ENCODE results near the gene PARD3.

The PARD3 gene

DNA sequence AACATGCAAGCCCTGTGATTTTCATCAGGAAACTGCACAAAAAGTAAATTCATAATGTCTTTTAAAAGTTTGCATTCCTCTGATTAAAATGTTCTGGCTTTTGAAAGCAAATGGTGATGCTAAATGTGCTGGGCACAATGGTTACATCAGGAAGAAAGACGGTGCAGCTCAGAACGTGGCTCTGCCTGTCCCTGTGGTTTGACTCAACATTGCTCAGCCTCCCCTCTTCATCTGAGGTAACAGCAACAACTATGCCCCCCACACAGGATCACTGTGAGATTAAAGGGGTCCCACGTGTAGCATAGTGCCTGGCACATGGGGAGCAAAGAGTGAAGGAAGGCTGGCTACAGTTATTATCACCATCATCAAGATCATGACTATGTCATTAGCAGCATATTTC, 44.0 kb downstream of the PARD3 start:
- ChIA-PET CTCF (no interaction called here), POLR2A (no interaction called here)

DNA sequence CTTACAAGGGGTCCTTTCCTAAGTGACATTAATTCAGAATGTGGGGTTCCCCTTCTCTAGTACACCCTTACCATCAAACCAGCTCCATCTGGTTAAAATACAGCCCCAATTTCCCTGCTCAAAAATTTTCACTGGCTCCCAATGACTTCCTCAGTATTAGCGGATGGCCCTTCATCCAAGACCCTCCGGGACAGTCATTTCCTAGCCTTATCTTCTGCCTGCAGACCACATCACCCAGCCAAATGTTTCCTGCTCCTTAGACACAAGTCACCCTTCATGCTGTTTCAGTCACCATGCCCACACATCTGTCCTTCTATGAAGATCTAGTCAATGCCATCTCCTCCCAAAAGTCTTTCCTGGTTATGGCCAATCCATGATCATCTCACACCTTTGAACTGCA, 45.2 kb downstream of the PARD3 start:
- Histone ChIP-seq H3K27ac (ENCODE audit: insufficient read depth in 1 of 2, low read depth in 1 of 2, low read length in 2 of 2, poor library complexity in 1 of 2, severe bottlenecking in 2 of 2) (no peak overlapping the region), H3K9me3 (ENCODE audit: control extremely low read depth in 1 of 5, control insufficient read depth in 4 of 5, insufficient read depth in 2 of 5, low read depth in 1 of 5, low read length in 4 of 5) (no peaks in the 10 kb centered on the region), H3K4me1 (ENCODE audit: control extremely low read depth in 1 of 4, control insufficient read depth in 4 of 4, insufficient read depth in 4 of 4, low read length in 3 of 4) (peaks cover 0 to 2% (median 0%) of the 10 kb centered on the region in 4 experiments), H3K27me3 (replicated peaks in 2 of 5; ENCODE audit: control insufficient read depth in 4 of 5, insufficient read depth in 5 of 5, low read length in 4 of 5) (peaks cover 0 to 3% (median 0%) of the 10 kb centered on the region in 5 experiments), H3K36me3 (ENCODE audit: control insufficient read depth in 4 of 4, insufficient read depth in 4 of 4, low read length in 3 of 4) (no peaks in the 10 kb centered on the region), H3K4me3 (ENCODE audit: control insufficient read depth in 1 of 7, extremely low read depth in 1 of 7, insufficient read depth in 4 of 7, low read depth in 2 of 7, low read length in 6 of 7) (no peak overlapping the region)
- ChIA-PET CTCF (no interaction called here), POLR2A (no interaction called here)
- 11% methylated on average over 2 of the region's 2 CpGs for WGBS (ENCODE audit: insufficient coverage)
- DNase-seq: peak; percentile 14 to 57 (median 53)

More for the DNA sequence above, 44.0 kb downstream of the PARD3 start:
- H3K9me3 ChIP-seq (ENCODE audit: control extremely low read depth in 1 of 5, control insufficient read depth in 4 of 5, insufficient read depth in 2 of 5, low read depth in 1 of 5, low read length in 4 of 5): no peaks in the 10 kb centered on the region
- peaks cover 0 to 3% (median 0%) of the 10 kb centered on the region in 5 experiments for H3K27me3 ChIP-seq (replicated peaks in 2 of 5; ENCODE audit: control insufficient read depth in 4 of 5, insufficient read depth in 5 of 5, low read length in 4 of 5)
- peaks cover 0 to 2% (median 0%) of the 10 kb centered on the region in 4 experiments for H3K4me1 ChIP-seq (ENCODE audit: control extremely low read depth in 1 of 4, control insufficient read depth in 4 of 4, insufficient read depth in 4 of 4, low read length in 3 of 4)
- no peak overlapping the region for H3K27ac ChIP-seq (ENCODE audit: insufficient read depth in 1 of 2, low read depth in 1 of 2, low read length in 2 of 2, poor library complexity in 1 of 2, severe bottlenecking in 2 of 2)
- H3K36me3 ChIP-seq (ENCODE audit: control insufficient read depth in 4 of 4, insufficient read depth in 4 of 4, low read length in 3 of 4): no peaks in the 10 kb centered on the region
- 89% methylated on average over 3 of the region's 3 CpGs for WGBS (ENCODE audit: insufficient coverage)
- no peak overlapping the region for H3K4me3 ChIP-seq (ENCODE audit: control insufficient read depth in 1 of 7, extremely low read depth in 1 of 7, insufficient read depth in 4 of 7, low read depth in 2 of 7, low read length in 6 of 7)
- DNase-seq: no peak

GRCh38 chr10:34768972-34769330, 46.1 kb downstream of the PARD3 start:
- ChIA-PET CTCF (interaction anchor here (1.0 kb wide), 1 partner anchor 11 kb away, joined by 3 read pairs; no protein-coding TSS in a partner anchor), POLR2A (no interaction called here)
- peaks cover 0 to 3% (median 0%) of the 10 kb centered on the region in 5 experiments for H3K27me3 ChIP-seq (replicated peaks in 2 of 5; ENCODE audit: control insufficient read depth in 4 of 5, insufficient read depth in 5 of 5, low read length in 4 of 5)
- DNase-seq: no peak
- no peaks in the 10 kb centered on the region for H3K9me3 ChIP-seq (ENCODE audit: control extremely low read depth in 1 of 5, control insufficient read depth in 4 of 5, insufficient read depth in 2 of 5, low read depth in 1 of 5, low read length in 4 of 5)
- 98% methylated on average over 8 of the region's 8 CpGs for WGBS (ENCODE audit: insufficient coverage)
- H3K27ac ChIP-seq (ENCODE audit: insufficient read depth in 1 of 2, low read depth in 1 of 2, low read length in 2 of 2, poor library complexity in 1 of 2, severe bottlenecking in 2 of 2): no peak overlapping the region
- H3K4me1 ChIP-seq (ENCODE audit: control extremely low read depth in 1 of 4, control insufficient read depth in 4 of 4, insufficient read depth in 4 of 4, low read length in 3 of 4): peaks cover 0 to 2% (median 0%) of the 10 kb centered on the region in 4 experiments
- H3K4me3 ChIP-seq (ENCODE audit: control insufficient read depth in 1 of 7, extremely low read depth in 1 of 7, insufficient read depth in 4 of 7, low read depth in 2 of 7, low read length in 6 of 7): no peak overlapping the region
- no peaks in the 10 kb centered on the region for H3K36me3 ChIP-seq (ENCODE audit: control insufficient read depth in 4 of 4, insufficient read depth in 4 of 4, low read length in 3 of 4)

GRCh38 chr10:34768261-34768971, 46.7 kb downstream of the PARD3 start:
- no peak for DNase-seq
- Histone ChIP-seq H3K4me3 (ENCODE audit: control insufficient read depth in 1 of 7, extremely low read depth in 1 of 7, insufficient read depth in 4 of 7, low read depth in 2 of 7, low read length in 6 of 7) (no peak overlapping the region), H3K27me3 (replicated peaks in 2 of 5; ENCODE audit: control insufficient read depth in 4 of 5, insufficient read depth in 5 of 5, low read length in 4 of 5) (peaks cover 0 to 3% (median 0%) of the 10 kb centered on the region in 5 experiments), H3K4me1 (ENCODE audit: control extremely low read depth in 1 of 4, control insufficient read depth in 4 of 4, insufficient read depth in 4 of 4, low read length in 3 of 4) (peaks cover 0 to 2% (median 0%) of the 10 kb centered on the region in 4 experiments), H3K9me3 (ENCODE audit: control extremely low read depth in 1 of 5, control insufficient read depth in 4 of 5, insufficient read depth in 2 of 5, low read depth in 1 of 5, low read length in 4 of 5) (no peaks in the 10 kb centered on the region), H3K27ac (ENCODE audit: insufficient read depth in 1 of 2, low read depth in 1 of 2, low read length in 2 of 2, poor library complexity in 1 of 2, severe bottlenecking in 2 of 2) (no peak overlapping the region), H3K36me3 (ENCODE audit: control insufficient read depth in 4 of 4, insufficient read depth in 4 of 4, low read length in 3 of 4) (no peaks in the 10 kb centered on the region)
- ChIA-PET CTCF (interaction anchor here (1.0 kb wide), 1 partner anchor 10 kb away, joined by 3 read pairs; no protein-coding TSS in a partner anchor), POLR2A (no interaction called here)
- WGBS (ENCODE audit: insufficient coverage): 100% methylated on average over 15 of the region's 15 CpGs

DNA sequence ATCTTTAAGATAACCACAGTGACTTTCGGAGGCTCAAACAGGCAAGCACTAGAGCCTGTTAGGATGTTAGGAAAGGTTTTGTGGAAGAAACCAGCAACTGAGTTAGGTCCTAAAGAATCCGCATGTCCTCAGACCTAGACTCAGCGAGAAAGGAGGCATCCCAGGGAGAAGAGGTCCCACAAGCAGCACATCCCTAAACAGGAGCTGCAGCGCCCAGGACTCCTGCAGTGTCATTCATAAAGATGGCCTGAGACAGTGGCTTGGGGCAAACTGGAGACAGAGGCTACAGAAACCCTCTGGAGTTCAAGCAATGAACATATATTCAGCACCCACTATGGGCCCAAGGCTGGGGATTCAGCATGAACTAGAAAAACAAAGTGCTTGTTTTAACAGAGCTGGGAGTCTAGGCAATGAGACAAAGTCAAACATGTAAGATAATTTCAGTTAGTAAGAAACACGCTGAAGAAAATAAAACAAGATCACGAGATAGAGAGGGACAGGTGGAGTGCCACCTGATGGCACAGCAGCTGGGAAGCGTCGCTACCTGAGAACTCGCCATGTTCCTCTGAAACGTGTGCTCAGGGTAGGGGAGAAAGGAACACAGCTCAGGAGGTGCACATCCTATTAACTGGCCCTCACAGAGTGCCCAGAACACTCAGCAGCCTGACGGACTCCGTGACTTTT, 48.1 kb downstream of the PARD3 start:
- DNase-seq: no peak
- no peaks in the 10 kb centered on the region for H3K36me3 ChIP-seq (ENCODE audit: control insufficient read depth in 4 of 4, insufficient read depth in 4 of 4, low read length in 3 of 4)
- H3K4me1 ChIP-seq (ENCODE audit: control extremely low read depth in 1 of 4, control insufficient read depth in 4 of 4, insufficient read depth in 4 of 4, low read length in 3 of 4): peaks cover 0 to 2% (median 0%) of the 10 kb centered on the region in 4 experiments
- peaks cover 0 to 3% (median 0%) of the 10 kb centered on the region in 5 experiments for H3K27me3 ChIP-seq (replicated peaks in 2 of 5; ENCODE audit: control insufficient read depth in 4 of 5, insufficient read depth in 5 of 5, low read length in 4 of 5)
- WGBS (ENCODE audit: insufficient coverage): 97% methylated on average over 12 of the region's 12 CpGs
- ChIA-PET POLR2A (interaction anchor here (0.6 kb wide), 1 partner anchor 17 kb away, joined by 3 read pairs; no protein-coding TSS in a partner anchor), CTCF (no interaction called here)
- H3K9me3 ChIP-seq (ENCODE audit: control extremely low read depth in 1 of 5, control insufficient read depth in 4 of 5, insufficient read depth in 2 of 5, low read depth in 1 of 5, low read length in 4 of 5): no peaks in the 10 kb centered on the region
- no peak overlapping the region for H3K4me3 ChIP-seq (ENCODE audit: control insufficient read depth in 1 of 7, extremely low read depth in 1 of 7, insufficient read depth in 4 of 7, low read depth in 2 of 7, low read length in 6 of 7)
- no peak overlapping the region for H3K27ac ChIP-seq (ENCODE audit: insufficient read depth in 1 of 2, low read depth in 1 of 2, low read length in 2 of 2, poor library complexity in 1 of 2, severe bottlenecking in 2 of 2)

- Histone ChIP-seq H3K9me3 (ENCODE audit: control extremely low read depth in 1 of 5, control insufficient read depth in 4 of 5, insufficient read depth in 2 of 5, low read depth in 1 of 5, low read length in 4 of 5) (no peaks in the 10 kb centered on the region), H3K27me3 (replicated peaks in 2 of 5; ENCODE audit: control insufficient read depth in 4 of 5, insufficient read depth in 5 of 5, low read length in 4 of 5) (peaks cover 0 to 3% (median 0%) of the 10 kb centered on the region in 5 experiments), H3K36me3 (ENCODE audit: control insufficient read depth in 4 of 4, insufficient read depth in 4 of 4, low read length in 3 of 4) (no peaks in the 10 kb centered on the region), H3K27ac (ENCODE audit: insufficient read depth in 1 of 2, low read depth in 1 of 2, low read length in 2 of 2, poor library complexity in 1 of 2, severe bottlenecking in 2 of 2) (no peak overlapping the region), H3K4me3 (ENCODE audit: control insufficient read depth in 1 of 7, extremely low read depth in 1 of 7, insufficient read depth in 4 of 7, low read depth in 2 of 7, low read length in 6 of 7) (no peak overlapping the region), H3K4me1 (ENCODE audit: control extremely low read depth in 1 of 4, control insufficient read depth in 4 of 4, insufficient read depth in 4 of 4, low read length in 3 of 4) (peaks cover 0 to 2% (median 0%) of the 10 kb centered on the region in 4 experiments)
- no peak for DNase-seq
- CTCF ChIA-PET: no interaction called here
- no CpG with 5 or more reads among the region's 1 CpG for WGBS (ENCODE audit: insufficient coverage)
- POLR2A ChIA-PET: interaction anchor here (0.6 kb wide), 1 partner anchor 16 kb away, joined by 3 read pairs; no protein-coding TSS in a partner anchor
Measured at GRCh38 chr10:34766266-34766600, 48.9 kb downstream of the PARD3 start.

- H3K4me1 ChIP-seq (ENCODE audit: control extremely low read depth in 1 of 4, control insufficient read depth in 4 of 4, insufficient read depth in 4 of 4, low read length in 3 of 4): no peaks in the 10 kb centered on the region
- no peaks in the 10 kb centered on the region for H3K36me3 ChIP-seq (ENCODE audit: control insufficient read depth in 4 of 4, insufficient read depth in 4 of 4, low read length in 3 of 4)
- POLR2A ChIA-PET: no interaction called here
- H3K4me3 ChIP-seq (ENCODE audit: control insufficient read depth in 1 of 7, extremely low read depth in 1 of 7, insufficient read depth in 4 of 7, low read depth in 2 of 7, low read length in 6 of 7): no peak overlapping the region
- CTCF ChIA-PET: interaction anchor here (1.2 kb wide), 1 partner anchor 11 kb away, joined by 3 read pairs; no protein-coding TSS in a partner anchor
- no peak for DNase-seq
- no peaks in the 10 kb centered on the region for H3K9me3 ChIP-seq (ENCODE audit: control extremely low read depth in 1 of 5, control insufficient read depth in 4 of 5, insufficient read depth in 2 of 5, low read depth in 1 of 5, low read length in 4 of 5)
- no CpG with 5 or more reads among the region's 2 CpGs for WGBS (ENCODE audit: insufficient coverage)
- no peak overlapping the region for H3K27ac ChIP-seq (ENCODE audit: insufficient read depth in 1 of 2, low read depth in 1 of 2, low read length in 2 of 2, poor library complexity in 1 of 2, severe bottlenecking in 2 of 2)
- H3K27me3 ChIP-seq (replicated peaks in 2 of 5; ENCODE audit: control insufficient read depth in 4 of 5, insufficient read depth in 5 of 5, low read length in 4 of 5): no peaks in the 10 kb centered on the region
Measured at GRCh38 chr10:34764472-34764946, 50.6 kb downstream of the PARD3 start.
